Stimulated activated CD8-positive, alpha-beta memory T cell treated with anti-CD3 and anti-CD28 coated beads, Interleukin-7, amount 100 ng/mL, for 4 hours (primary cell): ENCODE data around the gene SRGAP2C.
"Not testable (repeated sequence)": the region's sequence is repeated elsewhere in the genome, so short reads cannot be mapped to it uniquely, and the experiment has no call there.

Experiments used
- DNase-seq, 2 donors: peaks; one replicate each; pipeline ENCODE4 v3.0.0-alpha.2; 2020; ENCODE audit warnings: low read depth in 2 of 2

SRGAP2C gene

DNA sequence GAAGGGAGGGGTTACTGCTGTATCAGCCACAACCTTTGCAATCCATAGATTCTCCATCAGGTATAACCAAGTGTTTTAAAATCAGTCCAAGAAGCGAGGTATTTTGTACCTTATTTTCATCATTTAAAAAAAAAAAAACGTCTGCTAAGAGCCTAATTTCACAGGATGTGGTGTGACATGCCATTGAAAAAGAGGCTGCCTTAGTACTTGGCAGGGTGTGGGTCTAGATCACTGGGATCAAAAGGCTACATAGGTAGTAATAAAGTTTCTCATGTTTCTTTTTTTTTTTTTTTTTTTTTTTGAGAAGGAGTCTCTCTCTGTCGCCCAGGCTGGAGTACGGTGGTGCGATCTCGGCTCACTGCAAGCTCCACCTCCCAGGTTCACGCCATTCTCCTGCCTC lies 192.2 kb downstream of the SRGAP2C start:
- DNase-seq = not testable (repeated sequence)

DNA sequence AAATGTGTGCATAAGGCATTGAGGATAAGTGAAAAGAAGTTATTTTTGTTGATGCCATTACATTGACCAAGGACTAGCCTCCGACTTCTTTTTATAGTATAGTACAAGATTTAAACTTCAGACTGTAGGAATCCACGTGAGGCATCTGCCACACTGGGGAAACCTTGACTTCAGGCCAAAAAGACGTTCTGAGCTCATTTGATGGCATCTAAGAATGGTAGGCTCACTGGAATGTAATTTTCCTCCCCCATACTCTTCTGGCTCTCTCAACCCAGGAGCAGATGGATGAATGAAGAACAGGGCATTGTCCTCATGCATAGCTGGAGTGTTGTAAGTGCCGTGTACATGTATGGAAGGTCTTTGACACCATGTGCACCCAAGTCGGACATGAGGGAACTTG lies 194.0 kb downstream of the SRGAP2C start:
- DNase-seq = not testable (repeated sequence)

DNA sequence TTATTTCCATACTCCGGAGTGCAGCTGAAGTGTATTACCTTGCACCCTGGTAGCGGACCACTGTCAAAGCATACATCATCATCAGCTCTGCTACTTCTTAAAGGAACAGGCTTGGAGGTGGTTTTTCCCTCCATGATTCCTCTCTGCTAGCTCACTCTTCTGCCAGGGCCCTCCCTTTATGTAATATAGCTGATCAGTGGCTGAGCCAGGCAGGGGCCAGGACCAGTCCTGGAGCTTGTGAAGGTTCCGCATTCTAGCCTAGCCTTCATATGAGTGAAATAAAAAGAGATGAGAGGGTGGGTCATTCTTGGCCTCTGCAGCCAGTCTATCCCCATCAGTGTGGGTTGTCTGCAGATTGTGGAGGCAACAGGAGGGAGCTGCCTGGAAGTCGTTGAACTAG lies 200.0 kb downstream of the SRGAP2C start:
- not testable (repeated sequence) for DNase-seq

DNA sequence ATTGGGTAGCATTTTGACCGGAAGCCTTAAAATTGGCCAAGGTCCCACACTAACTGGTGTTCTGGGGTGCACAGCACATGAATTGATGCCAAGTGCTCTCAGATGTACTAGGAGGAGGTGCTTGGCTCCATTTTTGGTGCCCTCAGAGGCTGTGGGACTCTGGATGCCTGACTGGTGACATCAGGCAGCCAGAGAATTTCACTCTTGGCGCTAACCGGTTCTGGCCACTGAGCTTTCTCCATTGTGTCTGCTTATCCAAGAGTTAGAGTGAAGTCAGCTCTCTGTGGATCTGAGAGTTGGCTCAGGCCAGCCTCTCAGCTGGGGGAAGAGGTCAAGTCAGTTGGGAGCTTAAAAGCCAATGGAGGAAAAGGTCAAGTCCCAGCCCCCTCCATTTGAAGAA lies 200.4 kb downstream of the SRGAP2C start:
- not testable (repeated sequence) for DNase-seq

DNA sequence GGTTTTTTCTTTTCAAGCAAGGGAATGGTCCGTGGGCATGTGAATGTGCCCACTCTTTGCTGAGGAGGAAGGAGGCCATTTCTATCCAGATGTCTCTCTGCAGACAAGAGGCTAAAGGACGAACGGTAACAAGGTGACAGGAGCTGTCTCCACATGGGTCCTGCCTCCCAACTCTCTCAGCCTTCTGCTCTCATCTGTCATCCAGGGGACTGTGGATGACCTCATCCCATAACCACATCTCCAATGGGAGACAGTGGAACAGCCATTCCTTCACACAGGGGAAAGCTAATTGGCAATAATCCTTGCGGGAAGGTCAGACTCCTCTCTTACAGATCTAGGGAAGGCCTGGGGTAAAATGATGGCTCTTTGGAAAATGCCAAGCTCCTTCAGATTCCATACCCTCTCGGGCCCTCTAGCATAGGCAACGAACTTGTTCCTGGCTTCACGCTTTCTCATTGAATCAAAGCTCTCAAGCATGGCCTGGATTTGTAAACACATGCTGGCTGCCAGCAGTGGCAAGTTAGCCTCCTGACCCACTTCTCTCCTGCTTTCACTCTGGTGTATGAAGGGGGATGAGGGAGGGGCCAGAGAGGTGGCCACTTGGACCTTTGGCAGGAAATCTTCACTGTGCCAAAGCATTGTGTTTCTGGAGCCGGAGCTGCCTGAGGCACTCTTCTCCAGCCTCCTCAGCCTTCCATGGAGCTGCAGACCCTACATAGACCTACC lies 201.0 kb downstream of the SRGAP2C start:
- DNase-seq = not testable (repeated sequence)

DNA sequence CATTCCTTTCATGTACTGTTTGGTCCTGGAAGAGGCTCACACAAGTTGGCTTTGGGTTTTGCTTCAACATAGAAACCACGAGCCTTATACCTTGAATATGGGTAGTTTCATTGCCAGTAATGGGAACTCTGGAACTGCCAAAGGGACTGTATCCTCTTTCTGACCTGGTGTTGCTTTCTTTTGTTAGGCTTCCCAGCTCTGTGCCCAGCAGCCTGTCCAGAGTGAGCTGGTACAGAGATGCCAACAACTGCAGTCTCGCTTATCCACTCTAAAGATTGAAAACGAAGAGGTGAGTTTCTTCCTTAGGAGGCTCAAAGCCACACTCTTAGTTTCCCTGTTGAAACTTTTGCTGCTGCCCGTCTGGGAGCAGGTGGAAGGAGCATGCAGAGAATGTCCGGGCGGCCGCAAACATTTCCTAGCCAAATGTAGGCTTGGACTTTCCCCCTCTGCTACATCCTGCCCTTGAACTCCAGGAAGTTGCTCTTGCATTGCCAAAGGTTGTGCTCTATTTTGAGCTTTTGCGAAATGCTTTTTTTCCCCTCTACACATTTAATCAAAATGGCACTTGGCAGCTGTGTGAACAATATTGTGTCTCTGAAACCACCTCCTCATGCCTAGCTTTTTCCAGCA lies 201.7 kb downstream of the SRGAP2C start:
- not testable (repeated sequence) for DNase-seq

DNA sequence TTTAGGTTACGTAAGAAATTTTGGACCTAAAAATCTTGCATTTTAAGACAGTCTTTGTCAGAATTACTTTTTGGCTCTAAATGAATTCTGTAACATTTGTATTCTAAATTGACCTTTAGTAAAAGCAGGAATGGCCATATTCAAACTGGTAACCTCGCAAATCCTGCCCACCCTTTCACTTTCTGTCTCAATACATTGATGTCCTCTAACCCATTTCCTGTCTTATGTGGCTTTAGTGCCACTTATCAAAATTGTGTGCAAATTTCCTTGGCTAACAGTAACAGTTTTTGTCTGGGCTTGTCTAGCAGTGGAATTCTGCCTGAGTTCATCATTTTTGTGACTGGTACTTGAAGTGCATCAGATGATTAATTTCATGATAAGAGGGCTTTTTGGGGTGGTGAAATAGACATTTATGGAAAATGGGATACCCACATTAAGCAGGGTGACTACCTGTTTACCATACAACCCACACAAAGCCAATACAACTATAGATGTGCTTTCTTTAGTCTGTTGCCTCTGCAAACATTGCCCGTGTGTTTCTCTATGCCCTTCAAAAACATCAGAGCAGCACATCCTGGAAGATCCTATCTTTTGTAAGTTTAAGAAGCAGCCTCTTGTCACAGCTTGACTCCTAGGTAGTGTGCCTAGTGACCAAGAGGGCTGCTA lies 205.3 kb downstream of the SRGAP2C start:
- DNase-seq = not testable (repeated sequence)

DNA sequence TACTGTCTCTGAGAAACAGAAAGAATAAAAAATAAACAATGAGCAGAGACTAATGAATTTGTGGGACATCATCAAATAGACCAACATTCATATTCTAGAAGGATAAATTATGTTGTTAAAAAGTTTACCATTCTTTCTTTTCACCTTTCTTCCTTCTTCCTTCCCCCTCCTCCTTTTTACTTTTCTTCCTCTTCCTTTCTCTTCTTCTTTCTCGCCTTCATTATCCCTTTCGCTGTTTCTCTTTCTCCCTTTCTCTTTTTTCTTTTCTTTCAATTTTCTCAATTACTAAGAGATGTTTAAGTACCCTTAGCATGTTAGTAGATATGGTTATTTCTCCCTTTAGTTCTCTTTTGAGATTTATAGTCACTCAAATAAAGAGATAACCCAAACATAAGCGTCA lies 207.4 kb downstream of the SRGAP2C start:
- not testable (repeated sequence) for DNase-seq

DNA sequence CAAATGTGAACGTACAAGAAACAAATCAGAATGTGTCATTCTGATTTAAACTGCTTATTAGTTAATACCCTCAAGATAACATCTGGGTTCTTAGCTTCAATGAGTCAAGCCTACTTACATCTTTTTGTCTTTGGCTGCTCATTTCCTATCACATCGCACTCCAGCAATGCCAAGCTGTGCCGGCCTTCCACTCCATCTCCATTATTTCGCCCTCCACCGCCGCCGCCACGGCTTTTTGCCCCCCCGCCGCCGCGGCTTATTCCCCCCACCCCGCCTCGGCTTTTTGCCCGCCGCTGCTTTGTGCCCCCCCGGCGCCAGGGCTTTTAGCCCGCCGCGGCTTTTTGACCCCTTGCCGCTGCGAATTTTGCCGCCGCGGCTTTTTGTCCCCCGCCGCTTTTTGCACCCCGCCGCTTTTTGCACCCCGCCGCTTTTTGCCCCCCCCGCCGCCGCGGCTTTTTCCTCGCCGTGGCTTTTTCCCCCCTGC lies 211.0 kb downstream of the SRGAP2C start:
- DNase-seq = peak in 1 of 2 donors; percentile 3

DNA sequence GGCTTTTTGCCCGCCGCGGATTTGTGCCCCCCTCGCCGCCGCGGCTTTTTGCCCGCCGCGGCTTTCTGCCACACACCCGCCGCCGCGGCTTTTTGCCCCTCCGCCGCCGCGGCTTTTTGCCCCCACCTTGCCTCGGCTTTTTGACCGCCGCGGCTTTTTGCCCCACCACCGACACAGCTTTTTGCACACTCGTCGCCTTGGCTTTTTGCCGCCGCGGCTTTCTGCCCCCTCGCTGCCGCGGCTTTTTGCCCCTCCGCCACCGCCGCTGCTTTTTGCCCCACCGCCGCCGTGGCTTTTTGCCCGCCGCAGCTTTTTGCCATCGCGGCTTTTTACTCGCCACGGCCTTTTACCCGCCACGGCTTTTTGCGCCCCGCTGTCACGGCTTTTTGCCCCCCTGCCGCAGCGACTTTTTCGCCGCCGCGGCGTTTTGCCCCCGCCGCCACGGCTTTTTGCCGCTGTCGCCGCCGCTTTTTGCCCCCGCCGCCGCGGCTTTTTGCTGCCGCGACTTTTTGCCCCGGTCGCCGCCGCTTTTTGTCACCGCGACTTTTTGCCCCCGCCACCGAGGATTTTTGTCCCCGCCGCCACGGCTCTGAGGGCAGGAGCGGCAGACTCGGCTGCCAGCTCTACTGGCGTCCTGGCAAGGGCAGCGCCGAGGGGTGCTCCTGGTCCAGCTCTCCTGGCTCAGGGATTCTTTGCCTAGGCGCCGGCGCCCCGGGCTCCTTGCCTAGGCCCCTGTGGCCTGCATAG lies 211.7 kb downstream of the SRGAP2C start:
- DNase-seq = peak in 1 of 2 donors; percentile 19

DNA sequence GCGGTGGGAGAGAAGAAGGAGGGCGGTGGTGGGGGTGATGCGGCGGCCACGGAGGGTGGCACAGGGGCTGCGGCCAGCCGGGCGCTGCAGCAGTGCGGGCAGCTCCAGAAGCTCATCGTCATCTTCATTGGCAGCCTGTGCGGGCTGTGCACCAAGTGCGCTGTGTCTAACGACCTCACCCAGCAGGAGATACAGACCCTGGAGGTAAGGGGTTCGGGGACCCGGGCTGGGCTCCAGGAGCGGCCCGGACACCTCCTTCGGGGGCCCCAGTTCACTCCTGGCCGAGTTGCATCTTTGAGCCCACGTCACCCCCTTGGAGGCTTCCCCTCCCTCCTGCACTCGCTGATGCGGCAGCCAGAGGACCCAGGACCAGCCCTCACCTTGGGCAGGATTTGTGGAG lies 212.3 kb downstream of the SRGAP2C start:
- not testable (repeated sequence) for DNase-seq

DNA sequence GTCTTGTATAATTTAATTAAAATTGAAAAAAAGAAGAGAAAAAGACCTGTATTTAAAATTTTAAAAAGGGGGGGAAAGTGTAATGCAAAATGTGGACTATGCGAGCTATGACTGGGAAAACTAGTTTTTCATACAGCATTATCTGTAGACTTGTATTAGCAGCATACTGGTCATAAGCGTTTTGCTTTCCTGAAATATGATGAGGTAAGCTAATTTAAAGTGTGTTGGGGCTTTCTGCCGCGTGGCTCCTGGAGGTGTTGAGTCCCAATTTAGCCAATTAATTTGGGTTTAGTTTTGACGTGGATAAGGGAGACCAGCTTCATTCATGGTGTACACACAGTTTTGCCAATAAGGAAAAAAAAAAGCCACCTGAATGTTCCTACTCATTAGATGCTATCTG lies 214.4 kb downstream of the SRGAP2C start:
- not testable (repeated sequence) for DNase-seq

DNA sequence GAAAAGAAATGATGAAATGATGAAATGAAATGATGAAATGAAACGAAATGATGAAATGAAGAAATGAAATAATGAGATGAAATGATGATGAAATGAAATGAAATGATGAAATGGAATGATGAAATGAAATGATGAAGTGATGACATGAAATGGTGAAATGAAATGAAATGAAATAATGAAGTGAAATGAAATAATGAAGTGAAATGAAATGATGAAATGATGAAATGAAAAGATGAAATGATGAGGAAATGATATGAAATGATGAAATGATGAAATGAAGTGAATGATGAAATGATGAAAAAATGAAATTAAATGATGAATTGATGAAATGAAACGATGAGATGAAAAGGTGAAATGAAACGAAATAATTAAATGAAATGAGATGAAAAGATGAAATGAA lies 215.3 kb downstream of the SRGAP2C start:
- not testable (repeated sequence) for DNase-seq

DNA sequence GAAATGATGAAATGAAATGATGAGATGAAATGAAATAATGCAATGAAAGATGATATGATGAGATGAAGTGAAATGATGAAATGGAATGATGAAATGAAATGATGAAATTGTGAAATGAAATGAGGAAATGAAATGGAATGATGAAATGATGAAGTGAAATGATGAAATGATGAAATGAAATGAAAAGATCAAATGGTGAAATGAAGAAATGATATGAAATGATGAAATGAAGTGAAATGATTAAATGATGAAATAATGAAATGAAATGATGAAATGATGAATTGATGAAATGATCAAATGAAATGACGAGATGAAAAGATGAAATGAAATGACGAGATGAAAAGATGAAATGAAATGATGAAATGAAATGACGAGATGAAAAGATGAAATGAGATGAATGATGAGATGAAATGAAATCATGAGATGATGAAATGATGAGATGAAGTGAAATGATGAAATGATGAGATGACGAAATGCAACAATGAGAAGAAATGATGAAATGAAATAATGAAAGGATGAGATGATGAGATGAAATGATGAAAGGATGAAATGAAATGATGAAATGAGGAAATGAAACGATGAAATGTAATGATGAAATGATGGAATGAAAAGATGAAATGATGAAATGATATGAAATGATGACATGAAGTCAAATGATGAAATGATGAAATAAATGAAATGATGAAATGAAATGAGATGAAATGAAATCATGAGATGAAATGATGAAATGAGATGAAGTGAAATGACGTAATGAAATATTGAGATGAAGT lies 216.0 kb downstream of the SRGAP2C start:
- not testable (repeated sequence) for DNase-seq

DNA sequence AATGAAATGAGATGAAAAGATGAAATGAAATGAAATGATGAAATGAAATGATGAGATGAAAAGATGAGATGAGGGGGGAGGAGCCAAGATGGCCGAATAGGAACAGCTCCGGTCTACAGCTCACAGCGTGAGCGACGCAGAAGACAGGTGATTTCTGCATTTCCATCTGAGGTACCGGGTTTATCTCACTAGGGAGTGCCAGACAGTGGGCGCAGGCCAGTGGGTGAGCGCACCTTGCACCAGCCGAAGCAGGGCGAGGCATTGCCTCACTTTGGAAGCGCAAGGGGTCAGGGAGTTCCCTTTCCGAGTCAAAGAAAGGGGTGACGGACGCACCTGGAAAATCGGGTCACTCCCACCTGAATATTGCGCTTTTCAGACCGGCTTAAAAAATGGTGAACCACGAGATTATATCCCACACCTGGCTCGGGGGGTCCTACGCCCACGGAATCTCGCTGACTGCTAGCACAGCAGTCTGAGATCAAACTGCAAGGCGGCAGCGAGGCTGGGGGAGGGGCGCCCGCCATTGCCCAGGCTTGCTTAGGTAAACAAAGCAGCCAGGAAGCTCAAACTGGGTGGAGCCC lies 216.7 kb downstream of the SRGAP2C start:
- not testable (repeated sequence) for DNase-seq

DNA sequence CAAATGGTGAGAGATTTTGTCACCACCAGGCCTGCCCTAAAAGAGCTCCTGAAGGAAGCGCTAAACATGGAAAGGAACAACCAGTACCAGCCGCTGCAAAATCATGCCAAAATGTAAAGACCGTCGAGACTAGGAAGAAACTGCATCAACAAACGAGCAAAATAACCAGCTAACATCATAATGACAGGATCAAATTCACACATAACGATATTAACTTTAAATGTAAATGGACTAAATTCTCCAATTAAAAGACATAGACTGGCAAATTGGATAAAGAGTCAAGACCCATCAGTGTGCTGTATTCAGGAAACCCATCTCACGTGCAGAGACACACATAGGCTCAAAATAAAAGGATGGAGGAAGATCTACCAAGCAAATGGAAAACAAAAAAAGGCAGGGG lies 218.5 kb downstream of the SRGAP2C start:
- not testable (repeated sequence) for DNase-seq

DNA sequence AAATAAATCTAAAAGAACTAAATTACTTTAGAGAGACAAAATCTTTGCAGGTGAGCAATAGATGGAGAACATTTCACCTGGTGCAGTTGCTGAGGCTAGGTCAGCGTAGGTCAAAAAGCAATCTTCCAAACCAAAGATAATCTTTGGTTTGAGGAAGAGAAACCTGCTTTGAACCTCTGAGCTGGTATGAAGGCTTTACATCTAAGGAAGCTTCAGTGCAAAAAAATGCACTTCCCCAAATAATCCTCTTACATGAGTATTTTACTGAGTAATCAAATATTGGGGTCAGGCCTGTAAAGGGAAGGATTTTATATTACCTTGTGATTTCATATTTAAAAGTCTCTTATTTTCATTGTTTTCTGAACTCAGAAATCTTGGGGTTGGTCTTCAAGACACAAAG lies 223.6 kb downstream of the SRGAP2C start:
- no peak for DNase-seq

DNA sequence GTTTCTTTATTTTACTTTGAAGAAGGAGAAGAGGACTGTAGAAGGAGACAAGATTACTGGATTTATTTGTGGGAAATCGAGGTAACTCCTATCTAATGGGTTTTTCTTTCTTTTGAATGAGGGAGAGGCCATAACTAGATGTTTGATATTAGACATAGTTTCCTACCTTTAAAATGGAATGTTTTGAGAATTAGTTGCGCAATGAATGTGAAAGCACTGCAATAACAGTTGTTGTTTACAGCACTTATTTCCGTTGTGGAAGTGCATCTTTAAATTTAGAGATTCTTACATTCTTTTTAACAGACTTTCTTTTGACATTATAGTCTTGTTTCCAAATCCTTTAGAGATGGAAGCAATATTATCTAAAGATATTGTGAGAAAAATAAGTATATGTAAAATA lies 229.0 kb downstream of the SRGAP2C start:
- DNase-seq = no peak

DNA sequence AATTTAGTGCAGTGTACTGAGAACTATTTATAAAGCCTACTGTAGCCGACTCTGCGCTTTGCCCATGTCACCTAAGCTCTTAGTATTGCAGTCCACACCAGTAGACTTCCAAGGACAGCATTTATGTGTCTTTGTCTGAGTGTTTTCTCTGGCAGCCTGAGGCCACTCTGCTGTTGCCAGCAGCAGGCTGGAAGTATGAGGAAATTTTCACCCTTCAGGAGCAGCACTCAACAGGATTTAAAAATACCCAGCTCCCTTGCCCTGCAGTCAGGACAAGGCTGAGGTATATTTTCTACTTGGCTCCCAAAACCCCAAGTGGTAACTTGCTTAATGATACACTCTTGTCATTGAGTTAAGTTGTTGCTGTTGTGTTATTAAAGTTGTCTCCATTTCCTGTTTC lies 230.1 kb downstream of the SRGAP2C start:
- DNase-seq = no peak

DNA sequence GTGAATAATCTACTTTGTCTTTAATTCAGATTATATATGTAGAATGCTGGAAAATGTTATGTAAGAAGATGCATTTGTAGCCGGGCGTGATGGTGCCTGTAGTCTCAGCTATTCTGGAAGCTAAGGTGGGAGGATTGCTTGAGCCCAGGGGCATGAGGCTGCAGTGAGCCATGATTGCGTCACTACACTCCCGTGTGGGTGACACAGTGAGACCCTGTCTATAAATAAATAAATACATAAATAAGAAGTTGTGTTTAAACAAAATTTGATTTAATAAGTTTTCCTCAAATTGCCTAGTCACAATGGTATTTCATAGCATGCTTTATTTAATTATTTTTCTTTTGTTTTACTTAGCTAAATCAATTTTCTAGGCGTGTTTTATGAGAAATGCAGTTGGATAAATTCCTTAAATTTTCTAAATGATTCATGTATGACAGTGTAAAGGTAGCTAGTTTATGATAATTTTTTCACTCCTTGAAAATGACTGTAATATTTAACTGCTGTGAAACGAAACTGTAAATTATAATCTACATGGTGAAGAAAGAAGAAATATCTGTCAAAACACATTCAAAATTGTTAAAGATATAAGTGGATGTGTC lies 232.6 kb downstream of the SRGAP2C start:
- no peak for DNase-seq
